ENCODE results near the gene CCL8.

GRCh38 chr17:34365340-34365739 is 46.1 kb downstream of the CCL8 start:
- TF ChIP-seq POLR2A (IDR thresholded peaks at IDR 0.05; ENCODE audit: low read length) = no peak
- TF ChIP-seq GATA1 (IDR thresholded peaks at IDR 0.05; ENCODE audit: low read depth, low read length) = no peak
